K562 (cell line): Measurements from ENCODE around the gene EPB41L4A. TPM values are rescaled to one million over a fixed set of nuclear protein-coding genes. Genes with fewer than 3 reads are reported as not detected.

Experiments
- ATAC-seq: fragments of 200-7000 bp; cut with Tn5 transposase; 3 replicates; pipeline ENCODE4 v1.9.1; 2020; ENCODE audit warnings: moderate library complexity
- BruUV-seq: library from RNA; stranded (reverse); fragments of 400-500 nt; replicated peaks from 2 replicates; lab custom pipeline; 2021; lab: Mats Ljungman, UMichigan
- CTCF ChIA-PET: fragments of 300-600 bp; formaldehyde crosslinking; extraction: SDS; loops from one replicate; lab custom pipeline; 2021; ENCODE audit warnings: low intra/inter-chr PET ratio; lab: Yijun Ruan, JAX
- POLR2A ChIA-PET: fragments of 300-600, 350-650 bp; sonication (Branson Sonifier 250); formaldehyde crosslinking; extraction: SDS; loops from one replicate; lab custom pipeline; 2021; ENCODE audit warnings: antibody characterized with exemption, inconsistent platforms; lab: Yijun Ruan, JAX
- DNase-seq, 4 experiments: peaks; one replicate each; pipeline versions ENCODE4 v3.0.0 to v3.0.0-alpha.2; 2011 to 2018; ENCODE audit warnings: low spot score in 3 of 4, mixed read lengths in 3 of 4; ENCODE audit errors: extremely low read depth in 1 of 4
- FAIRE-seq: peaks from 2 replicates; lab custom pipeline; 2011; peaks lifted over from hg19 to GRCh38; lab: Jason Lieb, UNC
- H2AFZ ChIP-seq: 2 replicates; pipeline ENCODE4 v1.6.0; 2011; ENCODE audit warnings: low read depth, low read length, control low read depth, inconsistent platforms
- H3K27ac ChIP-seq: fragments of 200-600 bp; 3 replicates; pipeline ENCODE4 v1.8.0; 2011; ENCODE audit warnings: low read depth, mild to moderate bottlenecking, control low read depth, inconsistent platforms, low read length, moderate library complexity, mixed read lengths; ENCODE audit errors: extremely low read depth
- H3K27me3 ChIP-seq, 2 experiments: fragments of 300-600 bp in 1 of 2; 2 replicates in 1 of 2; 3 replicates in 1 of 2; pipeline versions ENCODE4 v1.6.0 to v1.8.0; 2011; ENCODE audit warnings: inconsistent platforms in 2 of 2, low read length in 2 of 2, mild to moderate bottlenecking in 1 of 2, mixed read lengths in 1 of 2, moderate library complexity in 1 of 2; ENCODE audit not compliant: control insufficient read depth in 2 of 2, insufficient read depth in 2 of 2
- H3K36me3 ChIP-seq: fragments of 300-600 bp; 3 replicates; pipeline ENCODE4 v1.8.0; 2011; ENCODE audit warnings: mild to moderate bottlenecking, low read length, inconsistent platforms; ENCODE audit not compliant: control insufficient read depth, insufficient read depth
- H3K4me1 ChIP-seq, 2 experiments: fragments of 200-600 bp in 1 of 2; replicated peaks in 1 of 2; 2 replicates in 1 of 2; 3 replicates in 1 of 2; pipeline versions ENCODE4 v1.5.1 to v1.8.0; 2011; ENCODE audit warnings: inconsistent platforms in 2 of 2, low read length in 2 of 2, mild to moderate bottlenecking in 1 of 2, mixed read lengths in 1 of 2, moderate library complexity in 1 of 2; ENCODE audit not compliant: control insufficient read depth in 2 of 2, insufficient read depth in 2 of 2
- H3K4me2 ChIP-seq: 2 replicates; pipeline ENCODE4 v1.6.1; 2011; ENCODE audit warnings: low read length, control low read depth, inconsistent platforms, mixed read lengths; ENCODE audit not compliant: insufficient read depth
- H3K4me3 ChIP-seq: fragments of 200-600 bp; sonication (generic), shearing (Covaris generic); 2 replicates; pipeline ENCODE4 v1.5.1; 2016; ENCODE audit warnings: control low read depth, inconsistent platforms
- H3K79me2 ChIP-seq: fragments of 200-600 bp; 3 replicates; pipeline ENCODE4 v1.8.0; 2011; ENCODE audit warnings: low read length, inconsistent platforms; ENCODE audit not compliant: control insufficient read depth, insufficient read depth
- H3K9ac ChIP-seq, 2 experiments: 2 replicates each; pipeline versions ENCODE4 v1.6.0 to v1.6.1; 2011; ENCODE audit warnings: low read depth in 2 of 2, low read length in 2 of 2, control low read depth in 1 of 2, inconsistent platforms in 1 of 2, mild to moderate bottlenecking in 1 of 2, mixed read lengths in 1 of 2; ENCODE audit not compliant: insufficient read depth in 1 of 2
- H3K9me1 ChIP-seq: one replicate; pipeline ENCODE4 v1.6.0; 2011; ENCODE audit warnings: inconsistent platforms, mild to moderate bottlenecking, low read length, moderate library complexity; ENCODE audit not compliant: control insufficient read depth, insufficient read depth
- H3K9me3 ChIP-seq: replicated peaks from 2 replicates; pipeline ENCODE4 v1.5.1; 2011; ENCODE audit warnings: low read depth, low read length, inconsistent platforms; ENCODE audit not compliant: control insufficient read depth, insufficient read depth
- H4K20me1 ChIP-seq: replicated peaks from 2 replicates; pipeline ENCODE4 v1.6.1; 2011; ENCODE audit warnings: low read length, inconsistent platforms, mixed read lengths; ENCODE audit not compliant: control insufficient read depth, insufficient read depth
- CEBPB ChIP-seq: fragments of 450-650 bp; IDR thresholded peaks from 2 replicates; pipeline ENCODE4 v1.6.1; 2016; ENCODE audit warnings: missing genetic modification characterization, missing compliant biosample characterization
- ELK3 ChIP-seq: fragments of 450-650 bp; formaldehyde crosslinking; IDR thresholded peaks from 2 replicates; pipeline ENCODE4 v1.4.0; 2020; ENCODE audit warnings: mild to moderate bottlenecking
- ESRRB ChIP-seq: fragments of 250-450 bp; sonication (Bioruptor Pico); IDR thresholded peaks from 2 replicates; pipeline ENCODE4 v1.5.0; 2020; ENCODE audit warnings: mild to moderate bottlenecking, moderate library complexity, borderline replicate concordance
- FUS ChIP-seq: fragments of 200-400 bp; formaldehyde crosslinking; optimal IDR thresholded peaks from 2 replicates; pipeline ENCODE3; 2017; ENCODE audit warnings: low read depth, low read length
- KDM5B ChIP-seq: fragments of 200-600 bp; sonication (generic); IDR thresholded peaks from 2 replicates; pipeline ENCODE4 v1.6.1; 2012; ENCODE audit warnings: low read depth, mild to moderate bottlenecking, moderate library complexity, low read length, control low read depth, inconsistent platforms; ENCODE audit not compliant: insufficient replicate concordance
- KLF13 ChIP-seq: fragments of 450-650 bp; IDR thresholded peaks from 2 replicates; pipeline ENCODE4 v1.6.1; 2016; ENCODE audit warnings: missing genetic modification characterization, low read depth, mild to moderate bottlenecking, missing compliant biosample characterization, moderate library complexity, borderline replicate concordance
- MAFK ChIP-seq: IDR thresholded peaks from 2 replicates; pipeline ENCODE4 v1.6.1; 2011; ENCODE audit warnings: low read length, improper control_type of control experiment
- MBD1 ChIP-seq: fragments of 250-450 bp; sonication (Bioruptor Pico); IDR thresholded peaks from 2 replicates; pipeline ENCODE4 v1.8.0; 2022; ENCODE audit warnings: inconsistent platforms
- NFATC3 ChIP-seq: fragments of 450-650 bp; IDR thresholded peaks from 2 replicates; pipeline ENCODE4 v1.6.1; 2017; ENCODE audit warnings: mild to moderate bottlenecking
- NFE2 ChIP-seq: IDR thresholded peaks from 2 replicates; pipeline ENCODE4 v1.6.1; 2014; ENCODE audit warnings: antibody characterized with exemption, low read depth
- RBBP5 ChIP-seq: fragments of 200-600 bp; sonication (generic); IDR thresholded peaks from 2 replicates; pipeline ENCODE4 v1.6.1; 2012; ENCODE audit warnings: borderline replicate concordance, mild to moderate bottlenecking, low read length, control low read depth, inconsistent platforms; ENCODE audit not compliant: insufficient read depth, poor library complexity, severe bottlenecking
- SREBF1 ChIP-seq: fragments of 150-350 bp; IDR thresholded peaks from 2 replicates; pipeline ENCODE4 v1.6.1; 2014; ENCODE audit warnings: antibody characterized with exemption, low read depth, low read length, borderline replicate concordance
- TCF3 ChIP-seq: sonication (generic); formaldehyde crosslinking; IDR thresholded peaks from 2 replicates; pipeline ENCODE4 v1.4.0; 2020; ENCODE audit warnings: mild to moderate bottlenecking, missing genetic modification reagents
- WHSC1 ChIP-seq: IDR thresholded peaks from one replicate; pipeline ENCODE4 v1.6.1; 2012; ENCODE audit warnings: low read length, control low read depth, inconsistent platforms
- ZNF282 ChIP-seq: sonication (generic); formaldehyde crosslinking; IDR thresholded peaks from 2 replicates; pipeline ENCODE4 v1.8.1; 2023; ENCODE audit warnings: missing genetic modification reagents
- ZNF354B ChIP-seq: fragments of 250-450 bp; sonication (Bioruptor Pico); IDR thresholded peaks from 2 replicates; pipeline ENCODE4 v1.4.0; 2020
- WGBS: fragments of 100-300 bp; shearing (Covaris generic); methylation state at CpG from one replicate; pipeline ENCODE4 v1.1.6; 2016; ENCODE audit warnings: low coverage, mixed read lengths; ENCODE audit not compliant: insufficient coverage; ENCODE audit errors: missing lambda C conversion rate; 5-methylcytosine and 5-hydroxymethylcytosine counted together
- in situ Hi-C: fragments of 300-500 bp; cut with MboI; formaldehyde crosslinking; loops from 4 replicates; pipeline ENCODE4 v1.15.0; 2018; ENCODE audit warnings: inconsistent platforms, mixed read lengths
- intact Hi-C: fragments of 100-400 bp; cut with micrococcal nuclease; formaldehyde crosslinking; loops from 2 replicates; pipeline ENCODE4 v1.14.2; 2022
- polyA plus RNA-seq, 8 experiments: library from polyadenylated mRNA; depleted of rRNA in 4 of 8; stranded (reverse) in 5 of 8; unstranded in 3 of 8; fragments of >200 nt; fragmentation: Nextera tagmentation in 2 of 8; fragmentation: Illumina TruSeq in 1 of 8; extraction: Ambion mirVana in 2 of 8; extraction: Trizol in 1 of 8; gene quantifications; 2 replicates each; pipeline versions ENCODE4 v1.2.1 to v1.2.3, GENCODE V29; 2011 to 2014; ENCODE audit warnings: inconsistent platforms in 1 of 8, missing spikeins in 1 of 8
- total RNA-seq, 7 experiments: library from RNA; depleted of rRNA in 6 of 7; stranded (reverse); fragments of >200 nt in 6 of 7; fragmentation: Illumina TruSeq in 2 of 7; extraction: Trizol in 2 of 7; gene quantifications; 2 replicates each; pipeline versions ENCODE4 v1.2.1 to v1.2.3, GENCODE V29; 2011 to 2021; ENCODE audit warnings: low replicate concordance in 1 of 7
- TF ChIP-seq, protein P1 (sequence below), 2 experiments: fragments of 450-650 bp; IDR thresholded peaks; 2 replicates each; pipeline ENCODE4 v1.6.1; 2016
- TF ChIP-seq, protein P2 (sequence below): fragments of 450-650 bp; IDR thresholded peaks from 2 replicates; pipeline ENCODE4 v1.7.0; 2016; ENCODE audit warnings: borderline replicate concordance

Gene EPB41L4A
- total and polyA plus RNA-seq, 9 of the 15 experiments (the other 6 are each of a cell fraction or from before 2014, with no cell fraction given): 0.04 to 0.35 (median 0.12) TPM; not detected in 3

- Histone ChIP-seq H3K4me2 (no peak overlapping the region), H4K20me1 (no peaks in the 10 kb centered on the region), H3K36me3 (no peaks in the 10 kb centered on the region), H2AFZ (no peak overlapping the region), H3K4me3 (no peak overlapping the region), H3K4me1 (no peaks in the 10 kb centered on the region), H3K27me3 (no peaks in the 10 kb centered on the region), H3K9ac (no peak overlapping the region), H3K79me2 (no peaks in the 10 kb centered on the region), H3K9me3 (no peaks in the 10 kb centered on the region), H3K27ac (no peak overlapping the region), H3K9me1 (no peaks in the 10 kb centered on the region)
- CTCF ChIA-PET: interaction anchor here (0.6 kb wide), 1 partner anchor 464 kb away, joined by 4 read pairs; no protein-coding TSS in a partner anchor
- POLR2A ChIA-PET: no interaction called here
- FAIRE-seq (no peak), ATAC-seq (no peak), DNase-seq (no peak)
- WGBS: 0% methylated on average over 3 of the region's 3 CpGs
- no TSS peak for BruUV-seq
- intact Hi-C loops: loop anchor here (10.0 kb wide), 1 partner anchor 457 kb away; no protein-coding TSS in a partner anchor
- in situ Hi-C loops: loop anchor here (10.0 kb wide), 2 partner anchors 597 to 977 kb away; no protein-coding TSS in a partner anchor
- TF ChIP-seq NFATC3 (no peak), ZNF354B (CRISPR knock-in tag) (no peak), ELK3 (CRISPR knock-in tag) (no peak), CEBPB (tag) (no peak), KDM5B (no peak), TCF3 (CRISPR knock-in tag) (no peak), SREBF1 (no peak), KLF13 (tag) (no peak), MAFK (no peak), RBBP5 (no peak), WHSC1 (no peak), NFE2 (no peak), MBD1 (no peak), ESRRB (CRISPR knock-in tag) (no peak), ZNF282 (CRISPR knock-in tag) (no peak), FUS (no peak)
- TF ChIP-seq, protein P1, sequence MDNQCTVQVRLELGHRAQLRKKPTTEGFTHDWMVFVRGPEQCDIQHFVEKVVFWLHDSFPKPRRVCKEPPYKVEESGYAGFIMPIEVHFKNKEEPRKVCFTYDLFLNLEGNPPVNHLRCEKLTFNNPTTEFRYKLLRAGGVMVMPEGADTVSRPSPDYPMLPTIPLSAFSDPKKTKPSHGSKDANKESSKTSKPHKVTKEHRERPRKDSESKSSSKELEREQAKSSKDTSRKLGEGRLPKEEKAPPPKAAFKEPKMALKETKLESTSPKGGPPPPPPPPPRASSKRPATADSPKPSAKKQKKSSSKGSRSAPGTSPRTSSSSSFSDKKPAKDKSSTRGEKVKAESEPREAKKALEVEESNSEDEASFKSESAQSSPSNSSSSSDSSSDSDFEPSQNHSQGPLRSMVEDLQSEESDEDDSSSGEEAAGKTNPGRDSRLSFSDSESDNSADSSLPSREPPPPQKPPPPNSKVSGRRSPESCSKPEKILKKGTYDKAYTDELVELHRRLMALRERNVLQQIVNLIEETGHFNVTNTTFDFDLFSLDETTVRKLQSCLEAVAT (IDR thresholded peaks at IDR 0.05): no peak
- TF ChIP-seq, protein P2, sequence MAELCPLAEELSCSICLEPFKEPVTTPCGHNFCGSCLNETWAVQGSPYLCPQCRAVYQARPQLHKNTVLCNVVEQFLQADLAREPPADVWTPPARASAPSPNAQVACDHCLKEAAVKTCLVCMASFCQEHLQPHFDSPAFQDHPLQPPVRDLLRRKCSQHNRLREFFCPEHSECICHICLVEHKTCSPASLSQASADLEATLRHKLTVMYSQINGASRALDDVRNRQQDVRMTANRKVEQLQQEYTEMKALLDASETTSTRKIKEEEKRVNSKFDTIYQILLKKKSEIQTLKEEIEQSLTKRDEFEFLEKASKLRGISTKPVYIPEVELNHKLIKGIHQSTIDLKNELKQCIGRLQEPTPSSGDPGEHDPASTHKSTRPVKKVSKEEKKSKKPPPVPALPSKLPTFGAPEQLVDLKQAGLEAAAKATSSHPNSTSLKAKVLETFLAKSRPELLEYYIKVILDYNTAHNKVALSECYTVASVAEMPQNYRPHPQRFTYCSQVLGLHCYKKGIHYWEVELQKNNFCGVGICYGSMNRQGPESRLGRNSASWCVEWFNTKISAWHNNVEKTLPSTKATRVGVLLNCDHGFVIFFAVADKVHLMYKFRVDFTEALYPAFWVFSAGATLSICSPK: no peak
Observed at GRCh38 chr5:112141582-112141981, 277.5 kb downstream of the EPB41L4A start.
